HG03280 (cell line): ENCODE data around the gene KIAA0232.
"Not testable (repeated sequence)": the region's sequence is repeated elsewhere in the genome, so short reads cannot be mapped to it uniquely, and the experiment has no call there.

Experiments used
- ATAC-seq: cut with Tn5 transposase; IDR thresholded peaks from one replicate; pipeline ENCODE4 v1.9.1; 2021; ENCODE audit warnings: mild to moderate bottlenecking, moderate library complexity; ENCODE audit not compliant: unreplicated experiment

Gene KIAA0232

GRCh38 chr4:6804082-6804752 is 21.7 kb downstream of the KIAA0232 start:
- no peak for ATAC-seq

GRCh38 chr4:6806924-6807626 is 24.5 kb downstream of the KIAA0232 start:
- ATAC-seq: no peak

- ATAC-seq: no peak
These were observed 25.7 kb downstream of the KIAA0232 start for GRCh38 chr4:6808259-6808658.

GRCh38 chr4:6811165-6811564 is 28.6 kb downstream of the KIAA0232 start:
- no peak for ATAC-seq

- ATAC-seq: no peak
These were observed 30.2 kb downstream of the KIAA0232 start for GRCh38 chr4:6812766-6813165.

GRCh38 chr4:6813725-6814124 is 31.2 kb downstream of the KIAA0232 start:
- ATAC-seq: no peak

- no peak for ATAC-seq
These were observed 32.7 kb downstream of the KIAA0232 start for GRCh38 chr4:6815029-6815836.

GRCh38 chr4:6819295-6819694 is 36.8 kb downstream of the KIAA0232 start:
- no peak for ATAC-seq

GRCh38 chr4:6820695-6821094 is 38.2 kb downstream of the KIAA0232 start:
- ATAC-seq: no peak

GRCh38 chr4:6824071-6824470 is 41.5 kb downstream of the KIAA0232 start:
- no peak for ATAC-seq

- ATAC-seq: no peak
These were observed 42.4 kb downstream of the KIAA0232 start for GRCh38 chr4:6824772-6825402.

GRCh38 chr4:6825403-6825802 is 42.9 kb downstream of the KIAA0232 start:
- no peak for ATAC-seq

GRCh38 chr4:6826781-6827508 is 44.4 kb downstream of the KIAA0232 start:
- no peak for ATAC-seq

GRCh38 chr4:6829086-6829485 is 46.6 kb downstream of the KIAA0232 start:
- no peak for ATAC-seq

- no peak for ATAC-seq
These were observed 52.3 kb downstream of the KIAA0232 start for GRCh38 chr4:6834867-6835266.

- not testable (repeated sequence) for ATAC-seq
These were observed 53.1 kb downstream of the KIAA0232 start for GRCh38 chr4:6835616-6836015.

- not testable (repeated sequence) for ATAC-seq
These were observed 54.6 kb downstream of the KIAA0232 start for GRCh38 chr4:6837106-6837505.

- ATAC-seq: no peak
These were observed 57.1 kb downstream of the KIAA0232 start for GRCh38 chr4:6839579-6839978.

GRCh38 chr4:6840062-6840976 is 57.8 kb downstream of the KIAA0232 start:
- ATAC-seq: no peak

GRCh38 chr4:6845027-6845426 is 62.5 kb downstream of the KIAA0232 start:
- ATAC-seq: no peak
